Erythroblast (primary cell): Measurements from ENCODE around the gene APOBEC3A.
"Not testable (repeated sequence)": the region's sequence is repeated elsewhere in the genome, so short reads cannot be mapped to it uniquely, and the experiment has no call there.

ENCODE experiments used
- DNase-seq, 2 experiments: peaks; one replicate each; lab custom pipeline; 2025; lab: John Stamatoyannopoulos, UW
- GATA1 ChIP-seq: IDR thresholded peaks from 2 replicates; pipeline ENCODE4 v1.6.1; 2011; ENCODE audit warnings: low read depth, mild to moderate bottlenecking, control low read depth, low read length, moderate library complexity
- POLR2A ChIP-seq: IDR thresholded peaks from 2 replicates; pipeline ENCODE4 v1.6.1; 2011; ENCODE audit warnings: mild to moderate bottlenecking, low read length

APOBEC3A gene

GRCh38 chr22:38973289-38974169 lies 16.1 kb downstream of the APOBEC3A start:
- TF ChIP-seq GATA1 (no peak), POLR2A (no peak)
- peak; percentile 32 to 59 for DNase-seq

- no peak for DNase-seq
- no peak for TF ChIP-seq GATA1
- TF ChIP-seq POLR2A = no peak
These were observed 16.9 kb downstream of the APOBEC3A start for GRCh38 chr22:38974170-38974825.

GRCh38 chr22:38974826-38975175 lies 17.4 kb downstream of the APOBEC3A start:
- DNase-seq = no peak
- TF ChIP-seq GATA1 (no peak), POLR2A (no peak)

- not testable (repeated sequence) for DNase-seq
These were observed 19.9 kb downstream of the APOBEC3A start for GRCh38 chr22:38977289-38977688.

GRCh38 chr22:38980587-38980986 lies 23.2 kb downstream of the APOBEC3A start:
- DNase-seq = not testable (repeated sequence)

- TF ChIP-seq POLR2A (no peak), GATA1 (no peak)
- peak in 1 of 2 experiments; percentile 10 for DNase-seq
These were observed 23.9 kb downstream of the APOBEC3A start for GRCh38 chr22:38981005-38981991.

- peak; percentile 70 for TF ChIP-seq POLR2A
- no peak for TF ChIP-seq GATA1
- peak; percentile 88 to 90 for DNase-seq
These were observed 24.9 kb downstream of the APOBEC3A start, which contains the start of gene APOBEC3B for GRCh38 chr22:38981992-38982927. Gene APOBEC3B, plus strand, starts transcription at chr22:38982347. Its CDS starts 107 bp downstream, at chr22:38982454.

GRCh38 chr22:38984224-38984623 lies 26.8 kb downstream of the APOBEC3A start:
- no peak for TF ChIP-seq GATA1
- TF ChIP-seq POLR2A = no peak
- DNase-seq = no peak

- not testable (repeated sequence) for DNase-seq
These were observed 27.7 kb downstream of the APOBEC3A start for GRCh38 chr22:38984784-38985757.

- DNase-seq = no peak
- TF ChIP-seq POLR2A = no peak
- no peak for TF ChIP-seq GATA1
These were observed 29.2 kb downstream of the APOBEC3A start for GRCh38 chr22:38986629-38987028.

GRCh38 chr22:38987171-38987895 lies 29.9 kb downstream of the APOBEC3A start:
- DNase-seq = no peak
- TF ChIP-seq POLR2A = no peak
- no peak for TF ChIP-seq GATA1

GRCh38 chr22:38989466-38989865 lies 32.1 kb downstream of the APOBEC3A start:
- no peak for DNase-seq

GRCh38 chr22:38992871-38993371 lies 35.5 kb downstream of the APOBEC3A start:
- DNase-seq = peak; percentile 20 to 33

More at GRCh38 chr22:38989466-38989865, 32.1 kb downstream of the APOBEC3A start:
- no peak for TF ChIP-seq POLR2A
- TF ChIP-seq GATA1 = no peak
